Natural killer cell (primary cell): ENCODE data around the gene IL6ST. TPM values are rescaled to one million over a fixed set of nuclear protein-coding genes. Genes with fewer than 3 reads are reported as not detected.

Experiments
- ATAC-seq, 3 donors: fragments of 150-1000 bp in 2 of 3; fragments of 200-7000 bp in 1 of 3; cut with Tn5 transposase; 1 replicate in 1 of 3; 2 replicates in 2 of 3; pipeline ENCODE4 v1.10.0; 2021; ENCODE audit warnings: mild to moderate bottlenecking in 2 of 3, moderate library complexity in 2 of 3
- DNase-seq, 2 donors: peaks; one replicate each; pipeline versions ENCODE4 v3.0.0 to v3.0.0-alpha.2; 2013 to 2021; ENCODE audit warnings: mixed read lengths in 1 of 2
- H3K27ac ChIP-seq: one replicate; pipeline ENCODE4 v1.5.1; 2013; ENCODE audit warnings: mild to moderate bottlenecking, low read length
- H3K27me3 ChIP-seq: one replicate; pipeline ENCODE4 v1.6.1; 2013; ENCODE audit warnings: low read length; ENCODE audit not compliant: control insufficient read depth, insufficient read depth
- H3K36me3 ChIP-seq: one replicate; pipeline ENCODE4 v1.6.1; 2013; ENCODE audit warnings: low read length; ENCODE audit not compliant: control insufficient read depth, insufficient read depth
- H3K4me1 ChIP-seq: one replicate; pipeline ENCODE4 v1.6.1; 2013; ENCODE audit warnings: low read length; ENCODE audit not compliant: control insufficient read depth, insufficient read depth
- H3K4me3 ChIP-seq: one replicate; pipeline ENCODE4 v1.5.1; 2013; ENCODE audit warnings: low read length
- H3K9me3 ChIP-seq: one replicate; pipeline ENCODE4 v1.6.1; 2013; ENCODE audit warnings: low read length; ENCODE audit not compliant: control insufficient read depth, insufficient read depth
- H3K27ac Mint-ChIP-seq, 2 donors: one replicate each; pipeline ENCODE4 v1.8.0; 2022; ENCODE audit warnings: mild to moderate bottlenecking in 2 of 2, mixed read lengths in 2 of 2, moderate library complexity in 1 of 2
- H3K27me3 Mint-ChIP-seq, 2 donors: one replicate each; pipeline ENCODE4 v1.8.0; 2022; ENCODE audit warnings: low read depth in 2 of 2, mixed read lengths in 2 of 2
- H3K36me3 Mint-ChIP-seq: one replicate; pipeline ENCODE4 v1.8.0; 2022; ENCODE audit warnings: mixed read lengths
- H3K4me1 Mint-ChIP-seq, 2 donors: one replicate each; pipeline ENCODE4 v1.8.0; 2022; ENCODE audit warnings: mixed read lengths in 2 of 2
- H3K4me3 Mint-ChIP-seq: one replicate; pipeline ENCODE4 v1.8.0; 2022; ENCODE audit warnings: mild to moderate bottlenecking, moderate library complexity, mixed read lengths
- H3K9me3 Mint-ChIP-seq, 2 donors: one replicate each; pipeline ENCODE4 v1.8.0; 2022; ENCODE audit warnings: mixed read lengths in 2 of 2
- CTCF ChIP-seq: fragments of 200-600 bp; IDR thresholded peaks from one replicate; pipeline ENCODE4 v1.8.0; 2022; ENCODE audit warnings: antibody characterized with exemption
- WGBS: methylation state at CpG from one replicate; pipeline ENCODE4 v1.1.7; 2013; ENCODE audit warnings: missing lambda C conversion rate; ENCODE audit not compliant: insufficient coverage; 5-methylcytosine and 5-hydroxymethylcytosine counted together
- intact Hi-C: fragments of 100-400 bp; cut with micrococcal nuclease; formaldehyde crosslinking; loops from one replicate; pipeline ENCODE4 v1.14.2; 2022
- total RNA-seq, 4 donors: library from RNA; stranded (reverse); fragments of 120-200 nt in 1 of 4; gene quantifications; one replicate each; pipeline versions ENCODE4 v1.2.3 to v1.2.4, GENCODE V29; 2013 to 2022

Gene IL6ST
- total RNA-seq, 3 donors from 2014 or later (not counting 1 experiment from before 2014, with no cell fraction given) = 48.5 to 73.0 (median 53.8) TPM

- Mint-ChIP-seq H3K27me3 (no peaks in the 10 kb centered on the region), H3K9me3 (no peaks in the 10 kb centered on the region), H3K36me3 (no peaks in the 10 kb centered on the region), H3K27ac (no peak overlapping the region), H3K4me1 (peaks cover 12% of the 10 kb centered on the region in 2 donors), H3K4me3 (no peak overlapping the region)
- TF ChIP-seq CTCF = no peak
- intact Hi-C loops = no loop called here
- H3K4me3 ChIP-seq = no peak overlapping the region
- no peaks in the 10 kb centered on the region for H3K9me3 ChIP-seq
- H3K27ac ChIP-seq = no peak overlapping the region
- no peaks in the 10 kb centered on the region for H3K27me3 ChIP-seq
- ATAC-seq (peak; percentile 12 to 78 (median 69)), DNase-seq (peak in 1 of 2 donors; percentile 69)
- H3K4me1 ChIP-seq = peaks cover 9% of the 10 kb centered on the region
- 51% methylated on average over 5 of the region's 5 CpGs for WGBS
- no peaks in the 10 kb centered on the region for H3K36me3 ChIP-seq
Observed at GRCh38 chr5:56012281-56012963, 17.7 kb upstream of the IL6ST start.

- ATAC-seq = no peak
- no peak overlapping the region for H3K4me3 ChIP-seq
- H3K27me3 ChIP-seq = no peaks in the 10 kb centered on the region
- WGBS = 74% methylated on average over 2 of the region's 3 CpGs
- H3K36me3 ChIP-seq = no peaks in the 10 kb centered on the region
- no peak overlapping the region for H3K27ac Mint-ChIP-seq
- H3K27me3 Mint-ChIP-seq = no peaks in the 10 kb centered on the region
- no peaks in the 10 kb centered on the region for H3K9me3 ChIP-seq
- H3K4me1 Mint-ChIP-seq = peaks cover 12% of the 10 kb centered on the region in 2 donors
- peaks cover 9% of the 10 kb centered on the region for H3K4me1 ChIP-seq
- no peak for DNase-seq
- no peak overlapping the region for H3K4me3 Mint-ChIP-seq
- intact Hi-C loops = no loop called here
- H3K27ac ChIP-seq = no peak overlapping the region
- no peaks in the 10 kb centered on the region for H3K36me3 Mint-ChIP-seq
- TF ChIP-seq CTCF = no peak
- no peaks in the 10 kb centered on the region for H3K9me3 Mint-ChIP-seq
Observed at GRCh38 chr5:56011835-56012234, 17.1 kb upstream of the IL6ST start.

- Histone ChIP-seq H3K4me3 (no peak overlapping the region), H3K27me3 (no peaks in the 10 kb centered on the region), H3K36me3 (no peaks in the 10 kb centered on the region), H3K27ac (no peak overlapping the region), H3K4me1 (peaks cover 9% of the 10 kb centered on the region), H3K9me3 (no peaks in the 10 kb centered on the region)
- no peak for TF ChIP-seq CTCF
- DNase-seq = no peak
- 100% methylated on average over 3 of the region's 3 CpGs for WGBS
- Mint-ChIP-seq H3K27me3 (peaks cover 0 to 8% of the 10 kb centered on the region in 2 donors), H3K36me3 (no peaks in the 10 kb centered on the region), H3K9me3 (no peaks in the 10 kb centered on the region), H3K4me1 (peaks cover 12% of the 10 kb centered on the region in 2 donors), H3K27ac (no peak overlapping the region), H3K4me3 (no peak overlapping the region)
- no peak for ATAC-seq
- intact Hi-C loops = no loop called here
Observed at GRCh38 chr5:56010431-56010830, 15.7 kb upstream of the IL6ST start.

- no peak overlapping the region for H3K4me3 Mint-ChIP-seq
- no peak for TF ChIP-seq CTCF
- DNase-seq (no peak), ATAC-seq (no peak)
- H3K4me1 Mint-ChIP-seq = no peaks in the 10 kb centered on the region
- H3K27me3 Mint-ChIP-seq = peaks cover 0 to 8% of the 10 kb centered on the region in 2 donors
- Histone ChIP-seq H3K4me3 (no peak overlapping the region), H3K27ac (no peak overlapping the region), H3K27me3 (no peaks in the 10 kb centered on the region), H3K36me3 (no peaks in the 10 kb centered on the region), H3K4me1 (no peaks in the 10 kb centered on the region), H3K9me3 (no peaks in the 10 kb centered on the region)
- H3K9me3 Mint-ChIP-seq = no peaks in the 10 kb centered on the region
- no peak overlapping the region for H3K27ac Mint-ChIP-seq
- H3K36me3 Mint-ChIP-seq = no peaks in the 10 kb centered on the region
- intact Hi-C loops = no loop called here
Observed at GRCh38 chr5:56006600-56006999, 11.8 kb upstream of the IL6ST start.
